IMR-90 (cell line): ENCODE data around the gene AKAP13. TPM values are rescaled to one million over a fixed set of nuclear protein-coding genes. Genes with fewer than 3 reads are reported as not detected.

Experiments used
- ATAC-seq: fragments of 200-7000 bp; cut with Tn5 transposase; 2 replicates; pipeline ENCODE4 v1.9.1; 2020; ENCODE audit warnings: low read depth, mild to moderate bottlenecking, moderate library complexity
- BruUV-seq: library from RNA; stranded (reverse); fragments of 400-500 nt; replicated peaks from 2 replicates; lab custom pipeline; 2021; lab: Mats Ljungman, UMichigan
- CTCF ChIA-PET: fragments of 300-600 bp; formaldehyde crosslinking; extraction: SDS; loops from one replicate; lab custom pipeline; 2021; ENCODE audit warnings: antibody characterized with exemption; lab: Yijun Ruan, JAX
- POLR2A ChIA-PET: fragments of 300-600 bp; sonication (Branson Sonifier 250); formaldehyde crosslinking; loops from one replicate; lab custom pipeline; 2022; ENCODE audit warnings: antibody characterized with exemption; ENCODE audit not compliant: unreplicated experiment; lab: Charles Lee
- DNase-seq: peaks from one replicate; pipeline ENCODE4 v3.0.0; 2013
- H2AFZ ChIP-seq: replicated peaks from 2 replicates; pipeline ENCODE3; 2013; ENCODE audit warnings: low read length, mild to moderate bottlenecking; ENCODE audit not compliant: poor library complexity
- H2AK5ac ChIP-seq: 2 replicates; pipeline ENCODE4 v1.6.1; 2013; ENCODE audit warnings: low read depth, low read length, inconsistent platforms
- H2AK9ac ChIP-seq: replicated peaks from 2 replicates; pipeline ENCODE3; 2013; ENCODE audit warnings: mild to moderate bottlenecking, low read depth, low read length, moderate library complexity; ENCODE audit not compliant: poor library complexity
- H2BK120ac ChIP-seq: 2 replicates; pipeline ENCODE4 v1.6.1; 2013; ENCODE audit warnings: low read depth, low read length, inconsistent platforms
- H2BK15ac ChIP-seq: 3 replicates; pipeline ENCODE4 v1.6.1; 2013; ENCODE audit warnings: low read depth, low read length, inconsistent platforms
- H2BK20ac ChIP-seq: 2 replicates; pipeline ENCODE4 v1.6.1; 2013; ENCODE audit warnings: low read depth, mild to moderate bottlenecking, inconsistent platforms, low read length, moderate library complexity
- H2BK5ac ChIP-seq: 2 replicates; pipeline ENCODE4 v1.6.1; 2013; ENCODE audit warnings: mild to moderate bottlenecking, low read depth, low read length, inconsistent platforms; ENCODE audit not compliant: poor library complexity, severe bottlenecking
- H3K14ac ChIP-seq: replicated peaks from 2 replicates; pipeline ENCODE4 v1.6.1; 2013; ENCODE audit warnings: low read depth, low read length, inconsistent platforms
- H3K18ac ChIP-seq: 2 replicates; pipeline ENCODE4 v1.6.1; 2013; ENCODE audit warnings: low read depth, low read length, control low read depth
- H3K23ac ChIP-seq: 2 replicates; pipeline ENCODE4 v1.6.1; 2013; ENCODE audit warnings: low read depth, low read length, inconsistent platforms
- H3K27ac ChIP-seq: 2 replicates; pipeline ENCODE4 v1.5.1; 2013; ENCODE audit warnings: mild to moderate bottlenecking, control low read depth, low read length; ENCODE audit not compliant: insufficient read depth
- H3K27me3 ChIP-seq: 2 replicates; pipeline ENCODE4 v1.6.1; 2013; ENCODE audit warnings: low read length; ENCODE audit not compliant: control insufficient read depth, insufficient read depth
- H3K36me3 ChIP-seq: 2 replicates; pipeline ENCODE4 v1.6.1; 2013; ENCODE audit warnings: low read length, mixed read lengths; ENCODE audit not compliant: control insufficient read depth, insufficient read depth
- H3K4ac ChIP-seq: 2 replicates; pipeline ENCODE4 v1.6.1; 2013; ENCODE audit warnings: low read depth, low read length, inconsistent platforms
- H3K4me1 ChIP-seq: 2 replicates; pipeline ENCODE4 v1.6.1; 2013; ENCODE audit warnings: low read length, mixed read lengths; ENCODE audit not compliant: control insufficient read depth, insufficient read depth
- H3K4me2 ChIP-seq: 2 replicates; pipeline ENCODE4 v1.6.1; 2013; ENCODE audit warnings: low read depth, mild to moderate bottlenecking, control low read depth, low read length, moderate library complexity
- H3K4me3 ChIP-seq: 2 replicates; pipeline ENCODE4 v1.5.1; 2013; ENCODE audit warnings: low read depth, mild to moderate bottlenecking, control low read depth, low read length, moderate library complexity; ENCODE audit not compliant: insufficient read depth
- H3K56ac ChIP-seq: 2 replicates; pipeline ENCODE4 v1.6.1; 2013; ENCODE audit warnings: low read length, inconsistent platforms; ENCODE audit not compliant: insufficient read depth; ENCODE audit errors: extremely low read depth
- H3K79me1 ChIP-seq, 2 experiments: 2 replicates each; pipeline ENCODE4 v1.6.1; 2013; ENCODE audit warnings: low read length in 2 of 2, inconsistent platforms in 1 of 2, low read depth in 1 of 2
- H3K9ac ChIP-seq: 2 replicates; pipeline ENCODE4 v1.6.1; 2013; ENCODE audit warnings: low read depth, low read length, control low read depth
- H3K9me1 ChIP-seq: 2 replicates; pipeline ENCODE4 v1.6.1; 2013; ENCODE audit warnings: low read length, inconsistent platforms; ENCODE audit not compliant: insufficient read depth
- H3K9me3 ChIP-seq: 2 replicates; pipeline ENCODE4 v1.6.1; 2013; ENCODE audit warnings: low read length; ENCODE audit not compliant: control insufficient read depth, insufficient read depth
- H4K20me1 ChIP-seq: 2 replicates; pipeline ENCODE4 v1.6.1; 2013; ENCODE audit warnings: low read length, inconsistent platforms; ENCODE audit not compliant: insufficient read depth
- H4K5ac ChIP-seq: 2 replicates; pipeline ENCODE4 v1.6.1; 2013; ENCODE audit warnings: mild to moderate bottlenecking, low read depth, low read length, control low read depth
- H4K8ac ChIP-seq, 2 experiments: 2 replicates each; pipeline ENCODE4 v1.6.1; 2013; ENCODE audit warnings: low read depth in 2 of 2, low read length in 2 of 2, control low read depth in 1 of 2, inconsistent platforms in 1 of 2
- H4K91ac ChIP-seq: 2 replicates; pipeline ENCODE4 v1.6.1; 2013; ENCODE audit warnings: low read depth, low read length, inconsistent platforms; ENCODE audit not compliant: insufficient read depth
- BHLHE40 ChIP-seq: fragments of 150-350 bp; IDR thresholded peaks from 2 replicates; pipeline ENCODE4 v1.6.1; 2016; ENCODE audit warnings: mild to moderate bottlenecking, low read depth, low read length
- CTCF ChIP-seq: conservative IDR thresholded peaks from 2 replicates; pipeline ENCODE4 v1.5.1; 2012; ENCODE audit warnings: mild to moderate bottlenecking, low read depth, low read length, improper control_type of control experiment
- ELK1 ChIP-seq: fragments of 150-350 bp; IDR thresholded peaks from 2 replicates; pipeline ENCODE4 v1.6.1; 2016; ENCODE audit warnings: low read depth, mild to moderate bottlenecking, low read length, moderate library complexity, borderline replicate concordance
- FOS ChIP-seq: fragments of 150-350 bp; IDR thresholded peaks from 2 replicates; pipeline ENCODE4 v1.6.1; 2016; ENCODE audit warnings: low read depth, low read length
- MAZ ChIP-seq: IDR thresholded peaks from 2 replicates; pipeline ENCODE4 v1.6.1; 2012; ENCODE audit warnings: low read depth, mild to moderate bottlenecking, low read length, improper control_type of control experiment, moderate library complexity, borderline replicate concordance
- MXI1 ChIP-seq: IDR thresholded peaks from 2 replicates; pipeline ENCODE4 v1.6.1; 2012; ENCODE audit warnings: low read depth, mild to moderate bottlenecking, low read length, moderate library complexity, borderline replicate concordance
- NFE2L2 ChIP-seq: fragments of 150-350 bp; IDR thresholded peaks from 2 replicates; pipeline ENCODE4 v1.6.1; 2016; ENCODE audit warnings: low read depth, mild to moderate bottlenecking, low read length
- POLR2A ChIP-seq: IDR thresholded peaks from 2 replicates; pipeline ENCODE4 v1.6.1; 2012; ENCODE audit warnings: mild to moderate bottlenecking, low read depth, low read length
- RCOR1 ChIP-seq: IDR thresholded peaks from 2 replicates; pipeline ENCODE4 v1.6.1; 2012; ENCODE audit warnings: mild to moderate bottlenecking, low read length, improper control_type of control experiment; ENCODE audit not compliant: insufficient replicate concordance
- RFX5 ChIP-seq: IDR thresholded peaks from 2 replicates; pipeline ENCODE4 v1.8.0; 2012; ENCODE audit warnings: low read depth, mild to moderate bottlenecking, low read length, moderate library complexity
- SMC3 ChIP-seq: fragments of 150-350 bp; IDR thresholded peaks from 2 replicates; pipeline ENCODE4 v1.6.1; 2016; ENCODE audit warnings: low read depth, mild to moderate bottlenecking, antibody characterized with exemption, low read length, moderate library complexity
- USF2 ChIP-seq: fragments of 150-350 bp; IDR thresholded peaks from 2 replicates; pipeline ENCODE4 v1.6.1; 2017; ENCODE audit warnings: mild to moderate bottlenecking, antibody characterized with exemption, low read length, low read depth
- WGBS, 2 experiments: methylation state at CpG; one replicate each; pipeline versions ENCODE4 v1.1.5 to v1.1.7; 2013; ENCODE audit warnings: missing lambda C conversion rate in 2 of 2; ENCODE audit not compliant: insufficient read length in 1 of 2; ENCODE audit errors: extremely low coverage in 2 of 2; 5-methylcytosine and 5-hydroxymethylcytosine counted together
- dilution Hi-C: fragments of 300-500 bp; cut with HindIII; formaldehyde crosslinking; loops from one replicate; pipeline ENCODE4 v1.14.3; 2018; ENCODE audit warnings: low sequenced_read_pairs; ENCODE audit not compliant: unreplicated experiment
- in situ Hi-C: fragments of 300-500 bp; cut with MboI; formaldehyde crosslinking; loops from 3 replicates; pipeline ENCODE4 v1.14.3; 2019; ENCODE audit warnings: low sequenced_read_pairs, inconsistent platforms, mixed read lengths
- intact Hi-C: fragments of 100-400 bp; cut with micrococcal nuclease; formaldehyde crosslinking; loops from 2 replicates; pipeline ENCODE4 v1.10.0; 2022
- polyA plus RNA-seq, 3 experiments: library from polyadenylated mRNA; depleted of rRNA; stranded (reverse); fragments of >200 nt; gene quantifications; 2 replicates each; pipeline ENCODE4 v1.2.3, GENCODE V29; 2012; ENCODE audit warnings: low replicate concordance in 1 of 3
- total RNA-seq: library from RNA; depleted of rRNA; stranded (reverse); fragments of >200 nt; gene quantifications from 2 replicates; pipeline ENCODE4 v1.2.3, GENCODE V29; 2012

AKAP13 gene
- total and polyA plus RNA-seq, 2 of the 4 experiments (the other 2 are of a cell fraction): 10.4 to 46.4 TPM

- ATAC-seq (no peak), DNase-seq (no peak)
- Histone ChIP-seq H2AFZ (no peak overlapping the region), H3K56ac (no peak overlapping the region), H4K8ac (no peak overlapping the region), H4K20me1 (peaks cover 18% of the 10 kb centered on the region; the same call in 1 of the 2 replicates), H3K79me1 (peaks cover 33 to 51% of the 10 kb centered on the region in 2 experiments; a peak in 3 of 4 replicates), H3K14ac (no peak overlapping the region), H3K4me1 (peaks cover 11% of the 10 kb centered on the region), H2AK5ac (no peak overlapping the region), H2BK20ac (no peak overlapping the region), H3K4me3 (no peak overlapping the region), H3K36me3 (no peaks in the 10 kb centered on the region), H3K27ac (no peak overlapping the region), H3K9ac (no peak overlapping the region), H4K91ac (no peak overlapping the region), H3K4me2 (no peak overlapping the region), H2BK15ac (no peak overlapping the region), H3K9me3 (no peaks in the 10 kb centered on the region), H3K4ac (no peak overlapping the region), H3K18ac (no peak overlapping the region), H3K23ac (peak overlapping the region; percentile 66), H3K27me3 (no peaks in the 10 kb centered on the region), H2AK9ac (no peak overlapping the region), H4K5ac (no peak overlapping the region), H2BK120ac (no peak overlapping the region), H3K9me1 (peaks cover 19% of the 10 kb centered on the region), H2BK5ac (no peak overlapping the region)
- ChIA-PET CTCF (no interaction called here), POLR2A (no interaction called here)
- no TSS peak for BruUV-seq
- no CpG with 5 or more reads among the region's 4 CpGs for WGBS, 2 experiments
- TF ChIP-seq SMC3 (no peak), POLR2A (no peak), RCOR1 (no peak), NFE2L2 (no peak), CTCF (no peak), USF2 (no peak), MXI1 (no peak), ELK1 (no peak), MAZ (no peak), FOS (no peak), BHLHE40 (no peak), RFX5 (no peak)
- in situ Hi-C loops (no loop called here), intact Hi-C loops (loop anchor here (5.0 to 10.0 kb wide), 2 partner anchors 50 to 177 kb away; no protein-coding TSS in a partner anchor), dilution Hi-C loops (no loop called here)
These were observed 411.8 kb downstream of the AKAP13 start for GRCh38 chr15:85792102-85792731.
